Stimulated activated effector memory CD8-positive, alpha-beta T cell treated with anti-CD3 and anti-CD28 coated beads, Interleukin-12 subunit alpha, Interleukin-12 subunit beta, amount 100 ng/mL, for 72 hours (primary cell): ENCODE data around the gene CENPP.

Experiments used
- ATAC-seq: fragments of 150-1000 bp; cut with Tn5 transposase; 2 replicates; pipeline ENCODE4 v1.10.0; 2021
- DNase-seq, 2 donors: peaks; one replicate each; pipeline ENCODE4 v3.0.0; 2021 to 2022; ENCODE audit warnings: low spot score in 2 of 2
- H3K27ac Mint-ChIP-seq: one replicate; pipeline ENCODE4 v1.8.0; 2022; ENCODE audit warnings: mild to moderate bottlenecking, mixed read lengths
- H3K36me3 Mint-ChIP-seq: one replicate; pipeline ENCODE4 v1.8.0; 2022; ENCODE audit warnings: mild to moderate bottlenecking, mixed read lengths
- H3K4me1 Mint-ChIP-seq: one replicate; pipeline ENCODE4 v1.8.0; 2022; ENCODE audit warnings: mixed read lengths
- H3K4me3 Mint-ChIP-seq: one replicate; pipeline ENCODE4 v1.8.0; 2022; ENCODE audit warnings: mild to moderate bottlenecking, mixed read lengths
- H3K9me3 Mint-ChIP-seq: one replicate; pipeline ENCODE4 v1.8.0; 2022; ENCODE audit warnings: mixed read lengths

Gene CENPP

GRCh38 chr9:92486371-92486770 is 160.6 kb downstream of the CENPP start:
- no peak for DNase-seq
- no peak overlapping the region for H3K4me3 Mint-ChIP-seq
- H3K27ac Mint-ChIP-seq = no peak overlapping the region
- no peak for ATAC-seq
- peaks cover 1% of the 10 kb centered on the region for H3K4me1 Mint-ChIP-seq
- no peaks in the 10 kb centered on the region for H3K9me3 Mint-ChIP-seq
- no peaks in the 10 kb centered on the region for H3K36me3 Mint-ChIP-seq

- H3K36me3 Mint-ChIP-seq = no peaks in the 10 kb centered on the region
- ATAC-seq = no peak
- H3K9me3 Mint-ChIP-seq = no peaks in the 10 kb centered on the region
- DNase-seq = no peak
- no peak overlapping the region for H3K27ac Mint-ChIP-seq
- no peaks in the 10 kb centered on the region for H3K4me1 Mint-ChIP-seq
- H3K4me3 Mint-ChIP-seq = no peak overlapping the region
These were observed 163.2 kb downstream of the CENPP start for GRCh38 chr9:92488681-92489550.

GRCh38 chr9:92492781-92493401 is 167.1 kb downstream of the CENPP start:
- no peaks in the 10 kb centered on the region for H3K36me3 Mint-ChIP-seq
- no peaks in the 10 kb centered on the region for H3K9me3 Mint-ChIP-seq
- H3K4me1 Mint-ChIP-seq = no peaks in the 10 kb centered on the region
- no peak overlapping the region for H3K4me3 Mint-ChIP-seq
- DNase-seq = no peak
- H3K27ac Mint-ChIP-seq = no peak overlapping the region
- no peak for ATAC-seq

GRCh38 chr9:92493749-92494387 is 168.1 kb downstream of the CENPP start:
- Mint-ChIP-seq H3K4me1 (no peaks in the 10 kb centered on the region), H3K9me3 (no peaks in the 10 kb centered on the region), H3K27ac (no peak overlapping the region), H3K4me3 (no peak overlapping the region), H3K36me3 (no peaks in the 10 kb centered on the region)
- DNase-seq (no peak), ATAC-seq (peak; percentile 51)

- ATAC-seq (no peak), DNase-seq (no peak)
- no peaks in the 10 kb centered on the region for H3K9me3 Mint-ChIP-seq
- H3K27ac Mint-ChIP-seq = no peak overlapping the region
- no peak overlapping the region for H3K4me3 Mint-ChIP-seq
- H3K36me3 Mint-ChIP-seq = no peaks in the 10 kb centered on the region
- H3K4me1 Mint-ChIP-seq = no peaks in the 10 kb centered on the region
These were observed 169.1 kb downstream of the CENPP start for GRCh38 chr9:92494856-92495255.

GRCh38 chr9:92496396-92497176 is 170.8 kb downstream of the CENPP start:
- Mint-ChIP-seq H3K27ac (no peak overlapping the region), H3K4me3 (no peak overlapping the region), H3K4me1 (no peaks in the 10 kb centered on the region), H3K9me3 (no peaks in the 10 kb centered on the region), H3K36me3 (no peaks in the 10 kb centered on the region)
- DNase-seq = no peak
- no peak for ATAC-seq

- no peak overlapping the region for H3K27ac Mint-ChIP-seq
- no peak for DNase-seq
- H3K4me1 Mint-ChIP-seq = no peaks in the 10 kb centered on the region
- no peaks in the 10 kb centered on the region for H3K36me3 Mint-ChIP-seq
- H3K9me3 Mint-ChIP-seq = no peaks in the 10 kb centered on the region
- ATAC-seq = no peak
- no peak overlapping the region for H3K4me3 Mint-ChIP-seq
These were observed 173.9 kb downstream of the CENPP start for GRCh38 chr9:92499701-92500100.

- DNase-seq (no peak), ATAC-seq (no peak)
- Mint-ChIP-seq H3K4me3 (no peak overlapping the region), H3K9me3 (no peaks in the 10 kb centered on the region), H3K4me1 (no peaks in the 10 kb centered on the region), H3K27ac (no peak overlapping the region), H3K36me3 (no peaks in the 10 kb centered on the region)
These were observed 175.0 kb downstream of the CENPP start for GRCh38 chr9:92500725-92501124.

- no peaks in the 10 kb centered on the region for H3K4me1 Mint-ChIP-seq
- no peaks in the 10 kb centered on the region for H3K9me3 Mint-ChIP-seq
- DNase-seq (no peak), ATAC-seq (peak; percentile 60)
- H3K36me3 Mint-ChIP-seq = no peaks in the 10 kb centered on the region
- H3K4me3 Mint-ChIP-seq = no peak overlapping the region
- no peak overlapping the region for H3K27ac Mint-ChIP-seq
These were observed 176.1 kb downstream of the CENPP start for GRCh38 chr9:92501671-92502393.

GRCh38 chr9:92503156-92503555 is 177.4 kb downstream of the CENPP start:
- Mint-ChIP-seq H3K36me3 (no peaks in the 10 kb centered on the region), H3K4me3 (no peak overlapping the region), H3K27ac (no peak overlapping the region), H3K9me3 (no peaks in the 10 kb centered on the region), H3K4me1 (no peaks in the 10 kb centered on the region)
- ATAC-seq = no peak
- DNase-seq = no peak

GRCh38 chr9:92504881-92505280 is 179.1 kb downstream of the CENPP start:
- Mint-ChIP-seq H3K36me3 (no peaks in the 10 kb centered on the region), H3K4me3 (no peak overlapping the region), H3K27ac (no peak overlapping the region), H3K9me3 (no peaks in the 10 kb centered on the region), H3K4me1 (no peaks in the 10 kb centered on the region)
- no peak for ATAC-seq
- DNase-seq = no peak

GRCh38 chr9:92506184-92506857 is 180.6 kb downstream of the CENPP start:
- no peak overlapping the region for H3K27ac Mint-ChIP-seq

GRCh38 chr9:92507005-92507404 is 181.3 kb downstream of the CENPP start:
- H3K9me3 Mint-ChIP-seq = no peaks in the 10 kb centered on the region
- H3K4me1 Mint-ChIP-seq = no peaks in the 10 kb centered on the region
- no peak overlapping the region for H3K4me3 Mint-ChIP-seq
- no peaks in the 10 kb centered on the region for H3K36me3 Mint-ChIP-seq
- ATAC-seq (no peak), DNase-seq (no peak)
- no peak overlapping the region for H3K27ac Mint-ChIP-seq

More at GRCh38 chr9:92506184-92506857, 180.6 kb downstream of the CENPP start:
- ATAC-seq (no peak), DNase-seq (no peak)
- no peaks in the 10 kb centered on the region for H3K4me1 Mint-ChIP-seq
- no peaks in the 10 kb centered on the region for H3K36me3 Mint-ChIP-seq
- no peak overlapping the region for H3K4me3 Mint-ChIP-seq
- no peaks in the 10 kb centered on the region for H3K9me3 Mint-ChIP-seq

GRCh38 chr9:92507496-92507895 is 181.7 kb downstream of the CENPP start:
- H3K27ac Mint-ChIP-seq = no peak overlapping the region
- no peaks in the 10 kb centered on the region for H3K36me3 Mint-ChIP-seq
- no peak overlapping the region for H3K4me3 Mint-ChIP-seq
- no peaks in the 10 kb centered on the region for H3K4me1 Mint-ChIP-seq
- ATAC-seq (no peak), DNase-seq (no peak)
- H3K9me3 Mint-ChIP-seq = no peaks in the 10 kb centered on the region
